Measurements from ENCODE around the gene CMTM2.

Gene CMTM2

GRCh38 chr16:66587881-66588600 lies 8.8 kb downstream of the CMTM2 start:
- Histone ChIP-seq H3K4me3 (ENCODE audit: severe bottlenecking) (no peak overlapping the region), H3K36me3 (ENCODE audit: low read depth) (no peaks in the 10 kb centered on the region), H3K27ac (ENCODE audit: poor library complexity, severe bottlenecking) (no peak overlapping the region), H3K9me3 (ENCODE audit: severe bottlenecking) (no peaks in the 10 kb centered on the region), H3K4me1 (ENCODE audit: insufficient read depth, poor library complexity, severe bottlenecking) (no peaks in the 10 kb centered on the region), H3K27me3 (ENCODE audit: insufficient read depth, poor library complexity, severe bottlenecking) (no peaks in the 10 kb centered on the region)
- TF ChIP-seq CTCF (IDR thresholded peaks at IDR 0.05; ENCODE audit: poor library complexity, severe bottlenecking): no peak
- ATAC-seq (ENCODE audit: low read depth) (no peak), DNase-seq (ENCODE audit: low spot score) (no peak)

- Histone ChIP-seq H3K36me3 (ENCODE audit: low read depth) (no peaks in the 10 kb centered on the region), H3K4me3 (ENCODE audit: severe bottlenecking) (no peak overlapping the region), H3K27me3 (ENCODE audit: insufficient read depth, poor library complexity, severe bottlenecking) (no peaks in the 10 kb centered on the region), H3K4me1 (ENCODE audit: insufficient read depth, poor library complexity, severe bottlenecking) (no peaks in the 10 kb centered on the region), H3K27ac (ENCODE audit: poor library complexity, severe bottlenecking) (no peak overlapping the region), H3K9me3 (ENCODE audit: severe bottlenecking) (no peaks in the 10 kb centered on the region)
- ATAC-seq (ENCODE audit: low read depth): peak; percentile 46; the same call in 1 of the 3 replicates
- DNase-seq (ENCODE audit: low spot score): no peak
- peak; percentile 36 for TF ChIP-seq CTCF (IDR thresholded peaks at IDR 0.05; ENCODE audit: poor library complexity, severe bottlenecking)
Measured at GRCh38 chr16:66588981-66589713, 9.9 kb downstream of the CMTM2 start.

- Histone ChIP-seq H3K4me3 (ENCODE audit: severe bottlenecking) (no peak overlapping the region), H3K4me1 (ENCODE audit: insufficient read depth, poor library complexity, severe bottlenecking) (no peaks in the 10 kb centered on the region), H3K27ac (ENCODE audit: poor library complexity, severe bottlenecking) (no peak overlapping the region), H3K27me3 (ENCODE audit: insufficient read depth, poor library complexity, severe bottlenecking) (no peaks in the 10 kb centered on the region), H3K9me3 (ENCODE audit: severe bottlenecking) (no peaks in the 10 kb centered on the region), H3K36me3 (ENCODE audit: low read depth) (no peaks in the 10 kb centered on the region)
- no peak for TF ChIP-seq CTCF (IDR thresholded peaks at IDR 0.05; ENCODE audit: poor library complexity, severe bottlenecking)
- ATAC-seq (ENCODE audit: low read depth) (no peak), DNase-seq (ENCODE audit: low spot score) (no peak)
Measured at GRCh38 chr16:66590322-66590721, 11.1 kb downstream of the CMTM2 start.

GRCh38 chr16:66591018-66591417 lies 11.8 kb downstream of the CMTM2 start:
- Histone ChIP-seq H3K36me3 (ENCODE audit: low read depth) (no peaks in the 10 kb centered on the region), H3K27ac (ENCODE audit: poor library complexity, severe bottlenecking) (no peak overlapping the region), H3K4me1 (ENCODE audit: insufficient read depth, poor library complexity, severe bottlenecking) (no peaks in the 10 kb centered on the region), H3K9me3 (ENCODE audit: severe bottlenecking) (no peaks in the 10 kb centered on the region), H3K27me3 (ENCODE audit: insufficient read depth, poor library complexity, severe bottlenecking) (no peaks in the 10 kb centered on the region), H3K4me3 (ENCODE audit: severe bottlenecking) (no peak overlapping the region)
- DNase-seq (ENCODE audit: low spot score) (no peak), ATAC-seq (ENCODE audit: low read depth) (no peak)
- no peak for TF ChIP-seq CTCF (IDR thresholded peaks at IDR 0.05; ENCODE audit: poor library complexity, severe bottlenecking)

- Histone ChIP-seq H3K4me1 (ENCODE audit: insufficient read depth, poor library complexity, severe bottlenecking) (no peaks in the 10 kb centered on the region), H3K4me3 (ENCODE audit: severe bottlenecking) (no peak overlapping the region), H3K27me3 (ENCODE audit: insufficient read depth, poor library complexity, severe bottlenecking) (no peaks in the 10 kb centered on the region), H3K9me3 (ENCODE audit: severe bottlenecking) (no peaks in the 10 kb centered on the region), H3K27ac (ENCODE audit: poor library complexity, severe bottlenecking) (no peak overlapping the region), H3K36me3 (ENCODE audit: low read depth) (no peaks in the 10 kb centered on the region)
- TF ChIP-seq CTCF (IDR thresholded peaks at IDR 0.05; ENCODE audit: poor library complexity, severe bottlenecking): no peak
- no peak for DNase-seq (ENCODE audit: low spot score)
- no peak for ATAC-seq (ENCODE audit: low read depth)
Measured at GRCh38 chr16:66592241-66592640, 13.0 kb downstream of the CMTM2 start.
